GM10248 (cell line): ENCODE data around the gene MBD3L3.
"Not testable (repeated sequence)": the region's sequence is repeated elsewhere in the genome, so short reads cannot be mapped to it uniquely, and the experiment has no call there.

Source experiments
- CTCF ChIA-PET: fragments of 300-600 bp; sonication (Branson Sonifier 250); formaldehyde crosslinking; extraction: SDS; loops from one replicate; lab custom pipeline; 2021; ENCODE audit warnings: antibody characterized with exemption; lab: Yijun Ruan, JAX
- POLR2A ChIA-PET: fragments of 350-650 bp; sonication (Branson Sonifier 250); formaldehyde crosslinking; extraction: SDS; loops from one replicate; lab custom pipeline; 2020; ENCODE audit warnings: antibody characterized with exemption; lab: Yijun Ruan, JAX
- DNase-seq: peaks from one replicate; pipeline ENCODE4 v3.0.0; 2012; ENCODE audit errors: extremely low spot score
- TF ChIP-seq, protein P1 (sequence below): IDR thresholded peaks from 2 replicates; pipeline ENCODE4 v1.5.1; 2012; ENCODE audit warnings: mild to moderate bottlenecking, low read depth; ENCODE audit errors: extremely low read depth, missing control alignments, control extremely low read depth

Gene MBD3L3

DNA sequence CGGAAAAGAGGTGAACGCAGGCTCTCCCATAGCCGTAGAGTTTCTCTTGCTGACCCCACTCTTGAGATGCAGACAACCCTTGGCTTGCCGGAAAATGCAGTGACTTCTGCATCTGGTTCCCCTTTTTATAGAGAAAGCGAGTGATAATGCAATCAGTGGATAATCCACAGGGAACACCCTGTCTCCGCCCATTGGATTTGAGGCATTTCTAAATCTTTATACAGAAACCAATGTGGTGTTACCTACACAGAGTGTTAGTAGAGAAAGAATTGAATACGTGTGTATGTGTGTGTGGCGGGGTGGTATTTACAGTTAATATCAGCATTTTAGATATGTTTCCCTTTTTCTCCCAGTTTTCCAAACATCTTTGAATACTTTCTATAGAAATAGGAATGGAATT is at the start of gene MBD3L3:
TSS of gene MBD3L3 (minus strand) at position 101 of the 400 bp plus-strand sequence. CDS start at position 30, 71 bp downstream.
- POLR2A ChIA-PET, CTCF ChIA-PET, DNase-seq: not testable (repeated sequence)

DNA sequence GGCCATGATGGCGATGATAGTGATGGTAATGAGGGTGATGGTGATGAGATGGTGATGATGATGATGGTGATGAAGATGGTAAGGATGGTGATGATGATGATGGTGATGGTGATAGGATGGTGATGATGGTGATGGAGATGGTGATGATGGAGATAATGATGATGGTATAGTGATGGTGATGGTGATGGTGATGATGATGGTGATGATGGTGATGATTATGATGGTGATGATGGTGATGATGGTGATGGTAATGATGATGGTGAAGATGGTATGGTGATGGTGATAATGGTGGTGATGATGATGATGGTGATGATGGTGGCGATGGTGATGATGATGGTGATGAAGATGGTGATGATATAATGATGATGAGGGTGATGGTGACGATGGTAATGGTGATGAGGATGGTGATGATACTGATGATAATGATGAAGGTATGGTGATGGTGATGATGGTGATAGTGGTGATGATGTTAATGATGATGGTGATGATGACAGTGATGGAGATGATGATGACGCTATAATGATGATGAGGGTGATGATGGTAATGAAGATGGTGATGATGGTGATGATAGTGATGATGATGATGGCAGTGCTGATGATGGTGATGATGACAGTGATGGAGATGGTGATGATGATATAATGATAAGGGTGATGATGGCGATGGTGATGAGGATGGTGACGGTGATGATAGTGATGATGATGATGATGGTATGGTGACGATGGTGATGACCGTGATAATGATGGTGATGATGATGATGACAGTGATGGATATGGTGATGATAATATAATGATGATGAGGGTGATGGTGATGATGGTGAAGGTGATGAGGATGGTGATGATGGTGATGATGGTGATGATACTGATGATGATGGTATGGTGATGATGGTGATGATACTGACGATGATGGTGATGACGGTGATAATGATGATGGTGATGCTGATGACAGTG is 48.5 kb upstream of the MBD3L3 start:
- ChIA-PET POLR2A (no interaction called here), CTCF (no interaction called here)
- DNase-seq: no peak
- TF ChIP-seq, protein P1, sequence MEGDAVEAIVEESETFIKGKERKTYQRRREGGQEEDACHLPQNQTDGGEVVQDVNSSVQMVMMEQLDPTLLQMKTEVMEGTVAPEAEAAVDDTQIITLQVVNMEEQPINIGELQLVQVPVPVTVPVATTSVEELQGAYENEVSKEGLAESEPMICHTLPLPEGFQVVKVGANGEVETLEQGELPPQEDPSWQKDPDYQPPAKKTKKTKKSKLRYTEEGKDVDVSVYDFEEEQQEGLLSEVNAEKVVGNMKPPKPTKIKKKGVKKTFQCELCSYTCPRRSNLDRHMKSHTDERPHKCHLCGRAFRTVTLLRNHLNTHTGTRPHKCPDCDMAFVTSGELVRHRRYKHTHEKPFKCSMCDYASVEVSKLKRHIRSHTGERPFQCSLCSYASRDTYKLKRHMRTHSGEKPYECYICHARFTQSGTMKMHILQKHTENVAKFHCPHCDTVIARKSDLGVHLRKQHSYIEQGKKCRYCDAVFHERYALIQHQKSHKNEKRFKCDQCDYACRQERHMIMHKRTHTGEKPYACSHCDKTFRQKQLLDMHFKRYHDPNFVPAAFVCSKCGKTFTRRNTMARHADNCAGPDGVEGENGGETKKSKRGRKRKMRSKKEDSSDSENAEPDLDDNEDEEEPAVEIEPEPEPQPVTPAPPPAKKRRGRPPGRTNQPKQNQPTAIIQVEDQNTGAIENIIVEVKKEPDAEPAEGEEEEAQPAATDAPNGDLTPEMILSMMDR: no peak

DNA sequence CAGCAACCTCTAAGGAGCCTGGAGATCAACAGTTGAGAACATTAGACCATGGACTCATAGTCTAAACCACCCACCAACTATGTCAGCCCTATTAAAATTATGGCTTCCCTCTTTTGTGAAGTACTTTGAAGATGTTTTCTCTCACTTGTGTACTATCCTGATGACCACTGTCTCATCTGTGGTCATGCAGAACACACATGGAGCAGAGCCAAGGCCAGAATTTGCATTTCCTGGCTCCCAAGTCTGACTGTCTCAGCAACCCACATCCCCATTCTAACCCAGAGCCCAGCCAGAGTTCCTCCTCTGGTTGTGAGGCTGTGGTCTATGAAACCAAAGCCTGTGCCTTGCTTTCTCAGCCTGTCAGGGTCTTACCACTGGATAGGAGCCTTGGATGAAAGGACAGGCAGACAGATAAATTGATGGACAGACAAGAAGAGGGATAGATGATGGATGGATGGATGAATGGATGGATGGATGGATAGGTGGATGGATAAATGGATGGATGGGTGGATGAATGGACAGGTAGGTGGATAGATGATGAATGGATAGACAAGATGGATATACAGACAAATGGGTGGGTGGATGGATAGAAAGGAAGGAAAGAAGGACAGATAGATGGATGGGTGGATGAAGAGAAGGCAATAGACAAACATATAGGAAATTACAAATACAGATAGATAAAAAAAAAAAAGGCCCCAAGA is 46.4 kb upstream of the MBD3L3 start:
- DNase-seq: no peak
- POLR2A ChIA-PET: no interaction called here
- CTCF ChIA-PET: no interaction called here

DNA sequence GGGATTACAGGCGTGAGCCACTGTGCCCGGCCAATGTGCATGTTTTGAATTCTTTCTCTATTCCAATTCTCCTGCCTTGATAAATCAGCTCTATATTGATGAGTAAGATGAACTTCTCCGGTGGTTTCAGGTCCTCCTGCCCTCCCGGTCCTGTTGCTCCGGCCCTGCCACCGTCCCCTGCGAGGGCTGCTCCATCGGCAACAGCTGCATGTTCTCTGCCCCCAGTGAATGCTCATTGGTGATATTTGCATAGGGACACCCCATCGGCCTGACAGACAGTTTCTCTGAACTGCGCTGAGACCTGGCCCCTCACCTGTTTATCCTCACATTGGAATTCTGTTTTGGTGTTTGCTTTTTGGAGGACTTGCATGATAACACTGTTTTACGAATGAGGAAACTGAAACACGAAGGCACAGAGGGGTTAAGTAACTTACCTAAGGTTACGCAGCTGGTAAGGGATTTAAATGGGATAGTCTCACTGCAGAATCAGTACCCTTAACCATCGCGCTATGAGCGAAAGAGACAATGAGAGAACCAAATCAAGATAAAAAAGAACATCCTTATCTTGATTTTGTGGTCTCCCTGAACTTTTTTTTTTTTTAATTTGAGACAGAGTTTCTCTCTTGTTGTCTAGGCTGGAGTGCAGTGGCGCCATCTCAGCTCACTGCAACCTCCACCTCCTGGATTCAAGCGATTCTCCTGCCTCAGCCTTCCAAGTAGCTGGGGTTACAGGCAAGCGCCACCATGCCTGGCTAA is 43.2 kb upstream of the MBD3L3 start:
- POLR2A ChIA-PET: no interaction called here
- TF ChIP-seq, protein P1: no peak
- CTCF ChIA-PET: interaction anchor here (0.7 to 3.0 kb wide), 26 partner anchors 15 to 699 kb away, joined by 3 to 30 read pairs (median 4); partner anchors contain the start of genes ARHGEF18 and TRAPPC5
- DNase-seq: no peak

More for the DNA sequence above, 46.4 kb upstream of the MBD3L3 start:
- TF ChIP-seq, protein P1: no peak

DNA sequence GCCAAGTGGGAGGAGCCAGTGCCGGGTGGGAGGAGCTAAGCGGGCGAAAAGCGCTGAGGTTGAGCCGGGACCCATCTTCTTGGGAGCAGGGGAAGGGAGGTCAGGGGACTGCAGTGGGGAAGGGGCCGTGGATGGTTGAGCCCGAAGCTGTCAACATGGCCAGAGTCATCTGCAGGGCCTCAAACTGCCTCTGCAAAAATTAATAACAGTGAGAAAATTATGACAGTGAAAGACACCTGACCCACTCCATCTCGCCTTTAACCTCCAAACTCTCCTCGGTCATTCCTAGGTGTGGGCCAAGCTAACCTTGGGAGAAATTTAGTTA is 41.1 kb upstream of the MBD3L3 start:
- TF ChIP-seq, protein P1: no peak
- POLR2A ChIA-PET: interaction anchor here (0.6 to 1.1 kb wide), 4 partner anchors 26 to 246 kb away, joined by 3 to 6 read pairs (median 6); partner anchors contain the start of gene ZNF557
- CTCF ChIA-PET: interaction anchor here (0.7 to 1.5 kb wide), 6 partner anchors 10 to 469 kb away, joined by 3 to 7 read pairs (median 4); no protein-coding TSS in a partner anchor
- DNase-seq: no peak

DNA sequence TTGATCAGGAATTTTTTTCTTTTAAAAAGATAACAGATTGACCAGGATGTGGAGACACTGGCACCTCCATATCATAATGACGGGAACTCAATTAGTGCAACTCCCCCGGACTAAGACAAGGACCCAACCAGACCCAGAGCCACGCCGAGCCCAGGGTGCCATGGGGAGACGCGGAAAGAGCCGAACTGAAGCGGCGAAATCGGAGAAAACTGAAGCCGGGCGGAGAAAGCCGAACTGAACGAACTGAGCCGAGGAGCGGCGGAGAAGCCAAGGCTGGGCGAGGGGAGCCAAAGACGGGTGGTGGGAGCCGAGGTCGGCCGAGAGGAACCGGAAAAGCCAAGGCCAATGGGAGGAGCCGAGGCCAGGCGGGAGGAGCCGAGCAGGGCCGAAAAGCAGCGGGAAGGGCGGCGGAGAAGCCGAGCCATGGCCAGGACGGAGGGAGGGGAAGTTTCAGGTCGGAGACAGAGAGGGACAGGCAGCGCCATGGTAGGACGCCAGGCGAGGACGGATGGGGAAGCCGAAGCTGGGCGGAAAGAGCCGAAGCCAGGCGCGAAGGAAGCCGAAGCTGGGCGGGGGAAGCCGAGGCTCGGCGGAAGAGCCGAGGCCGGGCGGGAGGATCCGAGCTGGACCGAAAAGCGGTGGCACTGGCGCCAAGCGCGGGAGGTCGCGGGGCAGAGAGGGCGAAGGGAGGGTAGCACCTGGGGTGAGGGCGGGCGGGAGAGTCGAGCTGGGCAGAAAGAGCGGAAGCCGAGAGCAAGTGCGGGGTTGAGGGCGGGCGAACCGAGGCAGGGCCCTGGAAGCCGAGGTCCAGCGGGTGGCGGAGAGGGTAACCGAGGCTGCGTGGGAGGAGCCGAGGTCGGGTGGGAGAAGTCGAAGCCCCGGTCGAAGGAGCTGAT is 40.5 kb upstream of the MBD3L3 start:
- ChIA-PET POLR2A (interaction anchor here (0.6 to 1.1 kb wide), 4 partner anchors 25 to 246 kb away, joined by 3 to 6 read pairs (median 6); partner anchors contain the start of gene ZNF557), CTCF (interaction anchor here (0.7 to 1.5 kb wide), 7 partner anchors 11 to 469 kb away, joined by 3 to 7 read pairs (median 5); no protein-coding TSS in a partner anchor)
- TF ChIP-seq, protein P1: no peak
- peak; percentile 94 for DNase-seq
